Stimulated activated CD4-positive, alpha-beta T cell treated with anti-CD3 and anti-CD28 coated beads, TNF-alpha, amount 100 ng/mL, for 48 hours (primary cell): ENCODE measurements around the gene SUGP1.
"Not testable (repeated sequence)": the region's sequence is repeated elsewhere in the genome, so short reads cannot be mapped to it uniquely, and the experiment has no call there.

ENCODE experiments used
- DNase-seq, 3 donors: peaks; one replicate each; pipeline ENCODE4 v3.0.0-alpha.2; 2020; ENCODE audit warnings: low read depth in 3 of 3

Gene SUGP1

DNA sequence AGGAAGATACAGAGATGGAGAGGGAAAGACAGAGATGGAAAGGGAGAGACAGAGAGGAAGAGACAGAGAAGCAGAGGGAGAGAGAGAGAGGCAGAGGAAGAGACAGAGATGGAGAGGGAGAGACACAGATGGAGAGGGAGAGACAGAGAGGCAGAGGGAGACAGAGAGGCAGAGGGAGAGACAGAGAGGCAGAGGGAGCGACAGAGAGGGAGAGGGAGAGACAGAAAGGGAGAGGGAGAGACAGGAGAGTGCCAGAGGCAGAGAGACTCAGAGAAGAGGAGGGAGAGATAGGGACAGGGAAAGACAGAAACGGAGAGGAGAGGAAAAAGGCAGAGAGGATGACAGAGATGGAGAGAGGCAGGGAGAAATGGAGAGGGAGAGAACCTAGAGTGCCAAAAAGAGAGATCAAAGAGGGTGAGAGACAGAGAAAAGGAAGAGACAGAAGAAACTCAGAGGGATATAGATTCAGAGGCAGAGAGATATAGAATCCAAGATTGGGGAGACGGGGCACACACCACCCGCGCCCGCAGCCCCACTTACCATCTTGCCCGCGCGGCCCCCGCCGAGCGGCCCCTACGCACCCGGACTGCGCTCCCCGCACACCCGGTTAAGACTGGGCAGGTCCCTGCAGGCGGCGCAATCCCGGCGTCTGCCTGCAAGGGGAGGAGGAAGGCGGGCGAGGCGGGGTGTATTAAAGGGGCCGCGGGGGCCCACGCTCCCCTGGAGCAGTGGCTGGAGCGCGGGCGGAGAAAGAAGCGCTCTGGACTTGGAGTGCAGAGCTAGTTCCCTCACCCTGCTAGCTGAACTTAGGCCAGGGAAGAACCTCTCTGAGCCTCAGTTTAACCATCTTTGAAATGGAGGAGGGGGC is 57.9 kb downstream of the SUGP1 start:
- DNase-seq: no peak

- DNase-seq: no peak
Measured at GRCh38 chr19:19261350-19262189, 58.7 kb downstream of the SUGP1 start.

DNA sequence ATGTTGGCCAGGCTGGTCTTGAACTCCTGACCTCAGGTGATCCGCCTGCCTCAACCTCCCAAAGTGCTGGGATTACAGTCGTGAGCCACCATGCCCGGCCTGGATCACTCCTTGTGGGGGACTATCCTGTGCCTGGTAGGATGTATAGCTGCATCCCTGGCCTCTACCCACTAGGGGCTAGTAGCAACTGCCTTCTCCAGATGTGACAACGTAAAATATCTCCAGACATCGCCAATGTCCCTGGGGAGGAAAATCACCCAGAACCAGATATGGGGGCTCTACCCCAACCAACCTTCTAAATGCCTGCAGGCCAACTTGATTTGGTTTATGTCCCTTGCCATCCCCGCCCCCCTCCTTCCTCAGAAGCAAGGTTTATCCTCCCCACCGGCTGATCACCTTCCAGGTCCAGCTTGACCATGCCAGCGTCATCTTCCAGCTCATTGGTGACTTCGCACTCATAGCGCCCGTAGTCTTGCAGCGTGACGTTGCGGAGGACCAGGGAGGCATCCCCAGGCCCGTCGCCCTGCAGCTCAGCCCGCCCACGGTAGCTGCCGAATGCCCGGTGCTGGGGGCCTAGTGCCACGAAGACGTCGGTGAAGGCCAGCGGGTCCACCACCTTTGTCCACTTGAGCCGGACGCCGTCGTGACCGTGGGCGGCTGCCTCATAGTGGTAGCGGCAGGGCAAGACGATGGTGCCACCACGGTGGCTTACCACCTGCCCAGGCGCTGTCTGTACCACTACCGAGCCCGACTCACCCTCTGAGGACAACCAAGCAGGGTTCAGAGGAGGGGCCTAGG is 59.7 kb downstream of the SUGP1 start:
- no peak for DNase-seq

DNA sequence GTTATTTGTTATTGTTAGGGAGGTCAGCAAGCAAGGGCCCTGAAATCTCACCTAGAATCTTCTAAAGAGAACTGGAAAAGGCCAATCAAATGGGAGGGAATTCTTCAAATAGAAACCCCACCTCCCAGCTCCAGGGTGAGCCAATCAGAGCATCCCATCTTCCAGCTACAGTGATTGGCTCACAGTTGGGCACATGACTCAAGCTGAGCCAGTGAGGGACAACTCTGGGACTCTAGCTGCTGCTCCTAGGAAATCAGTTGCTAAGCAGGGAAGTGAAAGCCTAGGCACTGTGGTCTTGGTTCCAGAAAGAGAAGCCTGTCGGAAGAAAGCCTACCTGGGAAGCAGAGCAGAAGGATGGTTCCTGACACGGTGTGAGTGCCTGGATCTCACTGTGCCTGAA is 60.6 kb downstream of the SUGP1 start:
- no peak for DNase-seq

- DNase-seq: no peak
Measured at GRCh38 chr19:19258589-19259338, 61.5 kb downstream of the SUGP1 start.

DNA sequence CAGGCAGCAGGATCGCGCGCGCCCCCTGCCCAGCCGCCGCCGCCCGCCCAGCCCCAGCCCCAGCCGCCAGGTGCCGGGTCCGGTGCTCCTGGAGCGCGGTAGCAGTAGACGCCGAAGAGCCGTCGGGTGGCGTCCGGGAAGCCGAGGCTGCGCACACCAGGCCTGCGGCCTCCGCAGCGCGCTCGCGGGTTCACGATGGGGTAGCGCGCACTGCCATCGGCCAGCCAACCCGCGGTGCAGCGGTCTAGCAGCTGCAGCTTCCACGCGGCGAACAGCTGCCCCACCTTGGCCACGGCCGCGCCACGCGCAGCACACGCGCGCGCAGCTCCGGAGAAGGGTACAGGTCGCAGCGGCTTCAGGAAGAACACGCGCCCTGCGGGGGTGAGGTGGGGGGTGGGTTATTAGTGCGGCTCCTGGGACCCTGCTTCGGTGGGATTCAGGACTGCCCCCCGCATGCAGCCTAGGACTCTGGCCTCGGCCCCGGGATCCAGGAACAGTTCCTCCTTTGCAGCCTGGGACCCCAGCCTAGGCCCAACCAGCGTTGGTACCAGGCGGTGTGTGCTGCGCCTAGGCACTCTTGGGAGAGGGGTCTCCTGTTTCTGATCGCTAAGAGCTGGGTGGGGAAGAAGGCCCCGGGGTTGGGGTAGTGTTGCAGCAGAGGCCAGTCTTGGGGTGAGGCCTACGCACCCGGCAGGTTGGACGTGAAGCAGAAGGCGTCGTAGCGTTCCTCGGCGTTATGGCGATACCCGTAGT is 62.3 kb downstream of the SUGP1 start:
- DNase-seq: no peak

DNA sequence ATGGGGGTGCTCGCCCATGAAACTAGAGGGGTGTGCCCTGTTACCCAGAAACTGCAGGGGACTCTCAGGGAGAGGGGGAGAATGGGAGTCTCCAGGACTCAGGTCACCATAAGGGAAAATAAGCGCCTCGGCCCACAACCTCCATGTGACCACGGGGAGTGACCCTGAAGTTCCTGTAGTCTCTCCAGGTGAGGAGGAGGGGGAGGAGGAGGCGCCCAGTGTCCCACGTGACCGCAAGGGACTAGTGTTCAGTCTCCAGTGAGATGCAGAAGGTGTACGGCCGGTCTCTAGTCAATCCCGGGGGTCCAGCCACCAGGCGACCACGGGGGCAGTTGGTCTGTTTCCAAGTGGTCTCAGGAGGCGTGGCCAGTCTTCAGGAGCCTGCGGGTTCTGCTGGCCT is 63.2 kb downstream of the SUGP1 start:
- DNase-seq: no peak

DNA sequence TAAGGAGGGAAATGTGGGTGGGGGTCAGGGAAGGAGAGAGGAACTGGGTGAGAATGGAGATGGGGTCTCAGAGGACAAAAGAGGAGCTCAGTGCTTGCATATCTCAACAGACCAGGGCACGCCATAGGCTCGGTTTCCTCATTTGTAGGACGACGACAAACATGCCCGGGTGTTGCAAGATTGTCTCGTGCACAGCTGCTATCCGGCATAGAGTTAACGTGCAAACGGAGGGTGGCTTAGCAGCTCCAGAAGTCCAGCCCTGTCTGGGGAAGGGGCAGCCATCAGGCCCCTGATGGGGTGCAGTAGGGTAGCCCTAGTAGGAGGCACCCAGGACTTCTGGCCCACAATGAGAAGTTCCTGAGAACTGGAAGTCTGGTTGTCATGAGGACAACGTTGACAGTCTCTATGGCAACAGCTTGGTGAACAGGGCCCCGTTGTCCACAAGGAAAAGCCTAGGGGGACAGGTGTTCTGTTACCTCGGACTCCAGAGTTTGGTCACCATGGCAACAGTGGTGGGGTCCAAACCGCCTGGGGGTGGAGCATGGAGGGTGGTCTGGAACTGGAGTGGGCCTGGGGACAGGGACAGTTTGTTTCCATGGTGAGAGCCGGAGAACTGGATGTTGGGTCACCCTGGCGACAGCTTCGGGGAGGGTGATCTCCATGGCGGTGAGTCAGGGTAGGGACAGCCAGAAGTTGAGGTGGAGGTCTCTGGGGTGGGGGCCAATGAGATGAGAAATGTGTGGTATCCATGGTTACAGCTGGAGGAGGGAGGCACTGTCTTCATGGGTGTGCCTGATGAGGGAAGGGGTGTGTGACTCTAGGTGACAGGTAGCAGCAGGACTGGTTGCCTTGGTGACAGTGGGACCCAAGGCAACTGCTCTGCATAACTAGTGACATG is 64.0 kb downstream of the SUGP1 start:
- DNase-seq: no peak

GRCh38 chr19:19253409-19253808 is 66.9 kb downstream of the SUGP1 start:
- DNase-seq: not testable (repeated sequence)

- no peak for DNase-seq
Measured at GRCh38 chr19:19250196-19250801, 70.0 kb downstream of the SUGP1 start.

GRCh38 chr19:19240476-19240875 is 79.8 kb downstream of the SUGP1 start:
- no peak for DNase-seq

- no peak for DNase-seq
Measured at GRCh38 chr19:19239675-19240074, 80.6 kb downstream of the SUGP1 start.

GRCh38 chr19:19238126-19238894 is 82.0 kb downstream of the SUGP1 start:
- no peak for DNase-seq

DNA sequence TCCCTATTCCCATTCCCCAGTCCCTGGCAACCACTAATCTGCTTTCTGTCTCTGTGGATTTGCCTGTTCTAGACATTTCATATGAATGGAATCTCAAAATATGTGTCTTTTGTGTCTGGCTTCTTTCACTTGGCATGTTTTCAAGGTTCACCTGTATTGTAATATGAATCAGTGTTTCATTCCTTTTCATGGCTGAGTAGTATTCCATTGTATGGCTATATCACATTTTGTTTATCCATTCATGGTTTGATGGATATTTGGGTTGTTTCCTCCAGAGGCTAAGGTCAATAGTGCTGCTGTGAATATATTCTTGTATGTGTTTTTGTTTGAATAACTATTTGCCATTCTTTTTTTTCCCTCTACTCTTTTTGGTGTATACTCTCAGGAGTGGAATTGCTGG is 84.1 kb downstream of the SUGP1 start:
- no peak for DNase-seq

GRCh38 chr19:19234220-19234816 is 86.0 kb downstream of the SUGP1 start:
- DNase-seq: no peak

- DNase-seq: no peak
Measured at GRCh38 chr19:19232261-19232721, 88.0 kb downstream of the SUGP1 start.

DNA sequence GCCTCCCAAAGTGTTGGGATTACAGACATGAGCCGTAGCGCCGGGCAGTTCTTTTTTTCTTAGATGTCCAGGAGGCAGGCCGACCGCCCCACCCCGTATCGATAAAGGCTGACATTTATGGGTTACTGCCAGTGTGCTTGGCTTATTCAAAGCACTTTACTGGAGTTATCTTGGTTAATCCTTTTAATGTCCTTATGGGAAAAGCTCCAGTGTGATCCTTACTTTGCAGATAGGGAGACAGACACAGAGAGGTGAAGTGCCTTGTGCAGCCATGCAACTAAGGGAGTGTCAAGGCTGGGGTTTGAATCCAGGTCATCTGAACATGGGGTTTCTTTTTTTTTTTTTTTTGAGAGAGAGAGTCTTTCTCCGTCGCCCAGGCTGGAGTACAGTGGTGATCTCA is 89.3 kb downstream of the SUGP1 start:
- DNase-seq: no peak

DNA sequence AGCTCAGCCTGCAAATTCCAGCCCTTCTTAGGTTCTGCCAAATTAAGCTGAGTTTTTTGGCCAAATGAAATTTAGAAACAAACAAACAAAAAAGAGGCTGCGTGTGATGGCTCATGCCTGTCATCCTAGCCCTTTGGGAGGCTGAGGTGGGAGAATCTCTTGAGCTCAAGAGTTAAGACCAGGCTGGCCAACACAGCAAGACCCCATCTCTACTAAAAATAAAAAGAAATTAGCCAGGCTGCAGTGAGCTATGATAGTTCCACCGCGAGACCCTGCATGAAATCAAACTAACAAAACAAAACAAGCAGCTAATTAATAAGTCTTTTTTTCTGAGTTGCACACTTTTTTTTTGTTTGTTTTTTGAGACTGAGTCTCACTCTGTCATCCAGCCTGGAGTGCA is 90.6 kb downstream of the SUGP1 start:
- no peak for DNase-seq
